GM12864 (cell line): ENCODE measurements around the gene PDGFRB.

Source experiments
- DNase-seq: peaks from one replicate; pipeline ENCODE4 v3.0.0-alpha.2; 2011; ENCODE audit warnings: low read depth
- H3K4me3 ChIP-seq: 2 replicates; pipeline ENCODE4 v1.5.1; 2011; ENCODE audit warnings: mild to moderate bottlenecking, low read depth, low read length, control low read depth
- CTCF ChIP-seq: IDR thresholded peaks from 2 replicates; pipeline ENCODE4 v1.5.1; 2011; ENCODE audit warnings: low read depth, mild to moderate bottlenecking, moderate library complexity, low read length, control low read depth, inconsistent platforms; ENCODE audit errors: missing control alignments

PDGFRB gene

GRCh38 chr5:150178262-150178661 is 22.6 kb upstream of the PDGFRB start:
- TF ChIP-seq CTCF: no peak
- no peak overlapping the region for H3K4me3 ChIP-seq
- DNase-seq: no peak

- TF ChIP-seq CTCF: no peak
- DNase-seq: no peak
- H3K4me3 ChIP-seq: no peak overlapping the region
These were observed 22.1 kb upstream of the PDGFRB start for GRCh38 chr5:150177721-150178120.

GRCh38 chr5:150176745-150177477 is 21.3 kb upstream of the PDGFRB start:
- no peak overlapping the region for H3K4me3 ChIP-seq
- no peak for TF ChIP-seq CTCF
- no peak for DNase-seq

GRCh38 chr5:150175536-150175935 is 19.9 kb upstream of the PDGFRB start:
- no peak for DNase-seq
- no peak overlapping the region for H3K4me3 ChIP-seq
- TF ChIP-seq CTCF: peak; percentile 62

- TF ChIP-seq CTCF: no peak
- no peak overlapping the region for H3K4me3 ChIP-seq
- DNase-seq: no peak
These were observed 19.4 kb upstream of the PDGFRB start for GRCh38 chr5:150175076-150175475.

- no peak for TF ChIP-seq CTCF
- DNase-seq: no peak
- H3K4me3 ChIP-seq: no peak overlapping the region
These were observed 18.6 kb upstream of the PDGFRB start for GRCh38 chr5:150174285-150174684.

GRCh38 chr5:150173161-150173560 is 17.5 kb upstream of the PDGFRB start:
- no peak for TF ChIP-seq CTCF
- DNase-seq: no peak
- H3K4me3 ChIP-seq: no peak overlapping the region
